ENCODE measurements around the gene CMIP. TPM values are rescaled to one million over a fixed set of nuclear protein-coding genes. Genes with fewer than 3 reads are reported as not detected.
A peak's percentile ranks its signal among the peaks of the same experiment; 100 is the strongest.

Gene CMIP
- total RNA-seq, 1 experiment from 2014 or later = 48.2 TPM

DNA sequence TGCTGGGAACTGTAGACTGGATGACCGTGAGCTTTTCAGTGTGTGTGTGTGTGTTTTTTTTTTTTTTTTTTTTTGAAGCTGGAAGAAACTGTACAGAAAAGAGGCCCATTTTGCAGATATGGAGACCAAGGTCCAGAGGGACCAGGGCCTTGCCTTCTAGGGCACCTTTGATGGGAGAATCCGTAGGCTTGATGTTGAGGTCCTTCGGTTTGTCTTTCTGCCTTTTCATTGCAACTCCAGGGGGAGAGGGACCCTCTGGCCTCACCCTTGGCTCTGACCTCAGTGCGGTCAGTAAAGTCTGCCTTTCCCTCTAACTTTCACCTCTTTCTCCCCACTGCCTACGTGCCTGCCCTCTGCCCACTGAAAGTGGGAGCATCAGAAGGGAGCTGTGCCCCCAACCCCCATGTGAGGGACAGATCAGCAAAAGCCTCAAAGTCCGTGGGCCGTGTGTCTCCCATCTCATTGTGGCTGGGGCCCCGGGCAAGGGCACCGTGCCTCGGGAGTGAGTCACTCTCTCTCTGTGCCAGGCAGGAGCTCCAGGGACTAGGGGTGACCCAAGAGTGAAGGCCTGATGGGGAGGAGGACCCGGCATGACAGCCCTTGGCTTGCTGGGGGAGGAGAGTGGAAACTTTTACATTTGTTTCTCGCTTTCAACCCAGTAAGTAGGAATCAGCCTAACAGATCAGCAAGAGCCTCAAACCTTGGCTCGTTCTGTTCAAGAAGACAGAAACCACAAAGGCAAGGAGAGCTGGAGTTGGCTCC is 123.6 kb downstream of the CMIP start:
- no peak overlapping the region for H2BK5ac ChIP-seq (ENCODE audit: insufficient read length, low read length)
- no peak for DNase-seq
- Mint-ChIP-seq H3K27me3 (ENCODE audit: low read depth) (no peaks in the 10 kb centered on the region), H3K4me1 (peaks cover 39 to 42% of the 10 kb centered on the region in 2 experiments), H3K4me3 (no peak overlapping the region), H3K36me3 (ENCODE audit: insufficient read depth in 1 of 3, low read depth in 3 of 3) (no peaks in the 10 kb centered on the region), H3K27ac (peak overlapping the region; percentile 70 to 84 (median 74); a peak in 5 of 7 replicates), H3K9me3 (no peaks in the 10 kb centered on the region)
- no peak overlapping the region for H2AFZ ChIP-seq (ENCODE audit: low read length)
- H3T11ph ChIP-seq (ENCODE audit: low read length) = no peak overlapping the region
- H2BK120ac ChIP-seq (ENCODE audit: low read depth, low read length, poor library complexity, severe bottlenecking) = no peak overlapping the region
- no peak overlapping the region for H4K91ac ChIP-seq (ENCODE audit: insufficient read length, low read depth, low read length)
- no peak overlapping the region for H3K4ac ChIP-seq (ENCODE audit: low read depth, low read length)
- H3K9me3 ChIP-seq (ENCODE audit: control insufficient read depth, low read depth, low read length) = no peaks in the 10 kb centered on the region
- TF ChIP-seq, protein P1, sequence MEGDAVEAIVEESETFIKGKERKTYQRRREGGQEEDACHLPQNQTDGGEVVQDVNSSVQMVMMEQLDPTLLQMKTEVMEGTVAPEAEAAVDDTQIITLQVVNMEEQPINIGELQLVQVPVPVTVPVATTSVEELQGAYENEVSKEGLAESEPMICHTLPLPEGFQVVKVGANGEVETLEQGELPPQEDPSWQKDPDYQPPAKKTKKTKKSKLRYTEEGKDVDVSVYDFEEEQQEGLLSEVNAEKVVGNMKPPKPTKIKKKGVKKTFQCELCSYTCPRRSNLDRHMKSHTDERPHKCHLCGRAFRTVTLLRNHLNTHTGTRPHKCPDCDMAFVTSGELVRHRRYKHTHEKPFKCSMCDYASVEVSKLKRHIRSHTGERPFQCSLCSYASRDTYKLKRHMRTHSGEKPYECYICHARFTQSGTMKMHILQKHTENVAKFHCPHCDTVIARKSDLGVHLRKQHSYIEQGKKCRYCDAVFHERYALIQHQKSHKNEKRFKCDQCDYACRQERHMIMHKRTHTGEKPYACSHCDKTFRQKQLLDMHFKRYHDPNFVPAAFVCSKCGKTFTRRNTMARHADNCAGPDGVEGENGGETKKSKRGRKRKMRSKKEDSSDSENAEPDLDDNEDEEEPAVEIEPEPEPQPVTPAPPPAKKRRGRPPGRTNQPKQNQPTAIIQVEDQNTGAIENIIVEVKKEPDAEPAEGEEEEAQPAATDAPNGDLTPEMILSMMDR (conservative IDR thresholded peaks at IDR 0.05) = no peak
- WGBS (ENCODE audit: extremely low coverage, insufficient read length, low lambda C conversion rate) = no CpG with 5 or more reads among the region's 13 CpGs
- H2BK15ac ChIP-seq (ENCODE audit: low read depth, low read length) = no peak overlapping the region
- H4K8ac ChIP-seq (replicated peaks; ENCODE audit: insufficient read length, low read depth, low read length) = no peak overlapping the region
- H3K23me2 ChIP-seq (ENCODE audit: insufficient read length, low read depth, low read length, poor library complexity, severe bottlenecking) = no peaks in the 10 kb centered on the region
- H3K56ac ChIP-seq (ENCODE audit: insufficient read length, low read depth, low read length) = no peak overlapping the region
- H3K27ac ChIP-seq (ENCODE audit: insufficient read length, low read depth, low read length) = no peak overlapping the region
- peaks cover 4% of the 10 kb centered on the region; the same call in 1 of the 2 replicates for H3K79me2 ChIP-seq (ENCODE audit: insufficient read depth, low read length)
- H3K14ac ChIP-seq (ENCODE audit: insufficient read depth, low read length) = no peak overlapping the region
- H3K27me3 ChIP-seq (ENCODE audit: insufficient read depth, low read length) = no peaks in the 10 kb centered on the region
- no peaks in the 10 kb centered on the region for H3K4me1 ChIP-seq (ENCODE audit: insufficient read depth, low read length)
- no peak overlapping the region for H4K5ac ChIP-seq (ENCODE audit: insufficient read length, low read depth, low read length)
- H3K23ac ChIP-seq (ENCODE audit: insufficient read length, low read depth, low read length) = no peak overlapping the region
- H3K4me2 ChIP-seq (ENCODE audit: insufficient read depth, insufficient read length, low read length) = no peak overlapping the region
- no peak overlapping the region for H2BK20ac ChIP-seq (ENCODE audit: low read depth, low read length, poor library complexity, severe bottlenecking)
- peaks cover 3% of the 10 kb centered on the region for H3K79me1 ChIP-seq (ENCODE audit: insufficient read depth, low read depth, low read length, poor library complexity, severe bottlenecking)
- H3K9ac ChIP-seq (ENCODE audit: extremely low read depth, insufficient read length, low read length) = no peak overlapping the region
- H2BK12ac ChIP-seq (ENCODE audit: insufficient read length, low read depth, low read length) = no peak overlapping the region
- H3K18ac ChIP-seq (ENCODE audit: insufficient read length, low read depth, low read length) = no peak overlapping the region
- no peak overlapping the region for H2AK5ac ChIP-seq (ENCODE audit: insufficient read length, low read length)
- H4K20me1 ChIP-seq (ENCODE audit: control insufficient read depth, insufficient read depth, insufficient read length) = peaks cover 5% of the 10 kb centered on the region

Measured in H9 (cell line).